Measurements from ENCODE around the gene BUB1B. TPM values are rescaled to one million over a fixed set of nuclear protein-coding genes. Genes with fewer than 3 reads are reported as not detected.

The BUB1B gene
- polyA plus RNA-seq, 1 donor (not counting 4 experiments of a cell fraction or from before 2014, with no cell fraction given): 19.7 TPM

GRCh38 chr15:40155270-40155910, 5.5 kb upstream of the BUB1B start:
- Histone ChIP-seq H3K4me3 (ENCODE audit: control insufficient read depth in 2 of 3, extremely low read depth in 1 of 3, insufficient read depth in 2 of 3, low read depth in 1 of 3, low read length in 3 of 3) (no peak overlapping the region), H3K9ac (ENCODE audit: control insufficient read depth, extremely low read depth, insufficient read depth, low read length) (no peak overlapping the region), H3K27ac (ENCODE audit: control insufficient read depth, insufficient read depth, low read length) (no peak overlapping the region), H3K4me1 (ENCODE audit: control insufficient read depth, extremely low read depth, insufficient read depth, low read length) (peaks cover 39% of the 10 kb centered on the region), H2AFZ (ENCODE audit: control insufficient read depth, low read length) (no peak overlapping the region), H3K4me2 (ENCODE audit: control insufficient read depth, extremely low read depth, insufficient read depth, low read depth, low read length) (peak overlapping the region; percentile 77), H3K9me3 (ENCODE audit: control insufficient read depth, low read depth, low read length) (no peaks in the 10 kb centered on the region), H3K9me1 (ENCODE audit: control insufficient read depth, extremely low read depth, insufficient read depth, low read length) (no peaks in the 10 kb centered on the region), H3K27me3 (ENCODE audit: control insufficient read depth, extremely low read depth, insufficient read depth, low read length) (no peaks in the 10 kb centered on the region), H3K79me2 (ENCODE audit: control insufficient read depth, insufficient read depth, low read length) (no peaks in the 10 kb centered on the region), H3K36me3 (ENCODE audit: control insufficient read depth in 2 of 2, extremely low read depth in 1 of 2, insufficient read depth in 2 of 2, low read length in 2 of 2) (no peaks in the 10 kb centered on the region), H4K20me1 (ENCODE audit: control insufficient read depth, extremely low read depth, insufficient read depth, low read length) (no peaks in the 10 kb centered on the region)
- DNase-seq (ENCODE audit: low read depth, low spot score) (no peak), FAIRE-seq (peak; percentile 73)
- dilution Hi-C loops (cut with MboI; ENCODE audit: extremely low pct_ligation_motif_present, low sequenced_read_pairs): no loop called here
- TF ChIP-seq CTCF (optimal IDR thresholded peaks at IDR 0.05 in 1 of 3, IDR thresholded peaks at IDR 0.05 in 1 of 3, conservative IDR thresholded peaks at IDR 0.05 in 1 of 3; ENCODE audit: extremely low read depth in 1 of 3, insufficient read depth in 2 of 3, low read length in 3 of 3): no peak
- TF ChIP-seq EZH2 (IDR thresholded peaks at IDR 0.05; ENCODE audit: low read length): no peak

GRCh38 chr15:40157778-40158447, 3.0 kb upstream of the BUB1B start:
- dilution Hi-C loops (cut with MboI; ENCODE audit: extremely low pct_ligation_motif_present, low sequenced_read_pairs): no loop called here
- no peaks in the 10 kb centered on the region for H3K9me1 ChIP-seq (ENCODE audit: control insufficient read depth, extremely low read depth, insufficient read depth, low read length)
- DNase-seq (ENCODE audit: low read depth, low spot score): no peak
- peaks cover 32% of the 10 kb centered on the region for H3K4me1 ChIP-seq (ENCODE audit: control insufficient read depth, extremely low read depth, insufficient read depth, low read length)
- FAIRE-seq: no peak
- no peak overlapping the region for H2AFZ ChIP-seq (ENCODE audit: control insufficient read depth, low read length)
- H3K27ac ChIP-seq (ENCODE audit: control insufficient read depth, insufficient read depth, low read length): no peak overlapping the region
- no peak for TF ChIP-seq CTCF (optimal IDR thresholded peaks at IDR 0.05 in 1 of 3, IDR thresholded peaks at IDR 0.05 in 1 of 3, conservative IDR thresholded peaks at IDR 0.05 in 1 of 3; ENCODE audit: extremely low read depth in 1 of 3, insufficient read depth in 2 of 3, low read length in 3 of 3)
- no peak for TF ChIP-seq EZH2 (IDR thresholded peaks at IDR 0.05; ENCODE audit: low read length)
- no peaks in the 10 kb centered on the region for H3K36me3 ChIP-seq (ENCODE audit: control insufficient read depth in 2 of 2, extremely low read depth in 1 of 2, insufficient read depth in 2 of 2, low read length in 2 of 2)
- H3K4me3 ChIP-seq (ENCODE audit: control insufficient read depth in 2 of 3, extremely low read depth in 1 of 3, insufficient read depth in 2 of 3, low read depth in 1 of 3, low read length in 3 of 3): no peak overlapping the region
- peaks cover 20% of the 10 kb centered on the region for H3K79me2 ChIP-seq (ENCODE audit: control insufficient read depth, insufficient read depth, low read length)
- no peak overlapping the region for H3K4me2 ChIP-seq (ENCODE audit: control insufficient read depth, extremely low read depth, insufficient read depth, low read depth, low read length)
- H3K9me3 ChIP-seq (ENCODE audit: control insufficient read depth, low read depth, low read length): no peaks in the 10 kb centered on the region
- no peaks in the 10 kb centered on the region for H4K20me1 ChIP-seq (ENCODE audit: control insufficient read depth, extremely low read depth, insufficient read depth, low read length)
- no peaks in the 10 kb centered on the region for H3K27me3 ChIP-seq (ENCODE audit: control insufficient read depth, extremely low read depth, insufficient read depth, low read length)
- H3K9ac ChIP-seq (ENCODE audit: control insufficient read depth, extremely low read depth, insufficient read depth, low read length): no peak overlapping the region

Measured in keratinocyte (primary cell).